Liver (tissue), 3 donors: Measurements from ENCODE around the gene MTPN.

ENCODE experiments used
- EGR1 ChIP-seq, 2 donors: IDR thresholded peaks; 2 replicates each; pipeline ENCODE4 v1.6.1; 2016 to 2018; ENCODE audit warnings: antibody characterized with exemption in 2 of 2, low read depth in 2 of 2
- FOXA1 ChIP-seq: IDR thresholded peaks from 2 replicates; pipeline ENCODE4 v1.6.1; 2016; ENCODE audit warnings: antibody characterized with exemption
- GABPA ChIP-seq, 2 donors: IDR thresholded peaks in 1 of 2; conservative IDR thresholded peaks in 1 of 2; 2 replicates each; pipeline ENCODE4 v1.6.1; 2016; ENCODE audit warnings: antibody characterized with exemption in 2 of 2, mild to moderate bottlenecking in 1 of 2, moderate library complexity in 1 of 2
- HNF4G ChIP-seq: IDR thresholded peaks from 2 replicates; pipeline ENCODE4 v1.6.1; 2016; ENCODE audit warnings: antibody characterized with exemption
- JUND ChIP-seq, 2 donors: IDR thresholded peaks; 2 replicates each; pipeline ENCODE4 v1.6.1; 2016; ENCODE audit warnings: antibody characterized with exemption in 2 of 2
- SP1 ChIP-seq: IDR thresholded peaks from 2 replicates; pipeline ENCODE4 v1.6.1; 2018; ENCODE audit warnings: antibody characterized with exemption, mild to moderate bottlenecking
- TF ChIP-seq, protein P1 (sequence below): fragments of 150-350 bp; IDR thresholded peaks from 2 replicates; pipeline ENCODE4 v1.5.1; 2017; ENCODE audit warnings: improper control_type of control experiment, low read depth, low read length; ENCODE audit not compliant: missing input control
- TF ChIP-seq, protein P2 (sequence below): IDR thresholded peaks from 2 replicates; pipeline ENCODE4 v1.6.1; 2016; ENCODE audit warnings: antibody characterized with exemption, mild to moderate bottlenecking
- TF ChIP-seq, protein P3 (sequence below): IDR thresholded peaks from 2 replicates; pipeline ENCODE4 v1.6.1; 2016; ENCODE audit warnings: antibody characterized with exemption
- TF ChIP-seq, protein P4 (sequence below): IDR thresholded peaks from 2 replicates; pipeline ENCODE4 v1.6.1; 2016; ENCODE audit warnings: antibody characterized with exemption
- donor health status: healthy.
- donor health status: healthy.

DNA sequence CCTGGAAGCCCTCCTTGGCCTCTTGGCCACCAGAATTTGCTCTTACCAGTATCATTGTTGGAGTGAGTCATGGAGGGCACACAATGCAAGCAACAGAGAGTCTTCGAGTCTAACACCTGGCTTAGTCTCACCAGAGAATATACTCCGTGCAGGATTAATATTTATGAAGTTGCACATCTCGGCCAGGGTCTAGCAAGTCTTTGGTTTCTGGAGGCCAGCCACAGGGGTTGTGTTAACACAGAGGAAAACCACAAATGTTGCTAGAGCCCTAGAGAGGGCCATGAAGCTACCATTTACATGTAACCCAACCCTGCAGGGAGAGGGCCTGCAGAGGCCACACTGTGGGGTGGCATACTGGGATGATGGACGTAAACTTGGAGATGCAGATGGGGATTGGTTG is 71.8 kb downstream of the MTPN start:
- TF ChIP-seq, protein P1, sequence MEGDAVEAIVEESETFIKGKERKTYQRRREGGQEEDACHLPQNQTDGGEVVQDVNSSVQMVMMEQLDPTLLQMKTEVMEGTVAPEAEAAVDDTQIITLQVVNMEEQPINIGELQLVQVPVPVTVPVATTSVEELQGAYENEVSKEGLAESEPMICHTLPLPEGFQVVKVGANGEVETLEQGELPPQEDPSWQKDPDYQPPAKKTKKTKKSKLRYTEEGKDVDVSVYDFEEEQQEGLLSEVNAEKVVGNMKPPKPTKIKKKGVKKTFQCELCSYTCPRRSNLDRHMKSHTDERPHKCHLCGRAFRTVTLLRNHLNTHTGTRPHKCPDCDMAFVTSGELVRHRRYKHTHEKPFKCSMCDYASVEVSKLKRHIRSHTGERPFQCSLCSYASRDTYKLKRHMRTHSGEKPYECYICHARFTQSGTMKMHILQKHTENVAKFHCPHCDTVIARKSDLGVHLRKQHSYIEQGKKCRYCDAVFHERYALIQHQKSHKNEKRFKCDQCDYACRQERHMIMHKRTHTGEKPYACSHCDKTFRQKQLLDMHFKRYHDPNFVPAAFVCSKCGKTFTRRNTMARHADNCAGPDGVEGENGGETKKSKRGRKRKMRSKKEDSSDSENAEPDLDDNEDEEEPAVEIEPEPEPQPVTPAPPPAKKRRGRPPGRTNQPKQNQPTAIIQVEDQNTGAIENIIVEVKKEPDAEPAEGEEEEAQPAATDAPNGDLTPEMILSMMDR: no peak
- TF ChIP-seq, protein P2, sequence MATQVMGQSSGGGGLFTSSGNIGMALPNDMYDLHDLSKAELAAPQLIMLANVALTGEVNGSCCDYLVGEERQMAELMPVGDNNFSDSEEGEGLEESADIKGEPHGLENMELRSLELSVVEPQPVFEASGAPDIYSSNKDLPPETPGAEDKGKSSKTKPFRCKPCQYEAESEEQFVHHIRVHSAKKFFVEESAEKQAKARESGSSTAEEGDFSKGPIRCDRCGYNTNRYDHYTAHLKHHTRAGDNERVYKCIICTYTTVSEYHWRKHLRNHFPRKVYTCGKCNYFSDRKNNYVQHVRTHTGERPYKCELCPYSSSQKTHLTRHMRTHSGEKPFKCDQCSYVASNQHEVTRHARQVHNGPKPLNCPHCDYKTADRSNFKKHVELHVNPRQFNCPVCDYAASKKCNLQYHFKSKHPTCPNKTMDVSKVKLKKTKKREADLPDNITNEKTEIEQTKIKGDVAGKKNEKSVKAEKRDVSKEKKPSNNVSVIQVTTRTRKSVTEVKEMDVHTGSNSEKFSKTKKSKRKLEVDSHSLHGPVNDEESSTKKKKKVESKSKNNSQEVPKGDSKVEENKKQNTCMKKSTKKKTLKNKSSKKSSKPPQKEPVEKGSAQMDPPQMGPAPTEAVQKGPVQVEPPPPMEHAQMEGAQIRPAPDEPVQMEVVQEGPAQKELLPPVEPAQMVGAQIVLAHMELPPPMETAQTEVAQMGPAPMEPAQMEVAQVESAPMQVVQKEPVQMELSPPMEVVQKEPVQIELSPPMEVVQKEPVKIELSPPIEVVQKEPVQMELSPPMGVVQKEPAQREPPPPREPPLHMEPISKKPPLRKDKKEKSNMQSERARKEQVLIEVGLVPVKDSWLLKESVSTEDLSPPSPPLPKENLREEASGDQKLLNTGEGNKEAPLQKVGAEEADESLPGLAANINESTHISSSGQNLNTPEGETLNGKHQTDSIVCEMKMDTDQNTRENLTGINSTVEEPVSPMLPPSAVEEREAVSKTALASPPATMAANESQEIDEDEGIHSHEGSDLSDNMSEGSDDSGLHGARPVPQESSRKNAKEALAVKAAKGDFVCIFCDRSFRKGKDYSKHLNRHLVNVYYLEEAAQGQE: no peak
- TF ChIP-seq, protein P3, sequence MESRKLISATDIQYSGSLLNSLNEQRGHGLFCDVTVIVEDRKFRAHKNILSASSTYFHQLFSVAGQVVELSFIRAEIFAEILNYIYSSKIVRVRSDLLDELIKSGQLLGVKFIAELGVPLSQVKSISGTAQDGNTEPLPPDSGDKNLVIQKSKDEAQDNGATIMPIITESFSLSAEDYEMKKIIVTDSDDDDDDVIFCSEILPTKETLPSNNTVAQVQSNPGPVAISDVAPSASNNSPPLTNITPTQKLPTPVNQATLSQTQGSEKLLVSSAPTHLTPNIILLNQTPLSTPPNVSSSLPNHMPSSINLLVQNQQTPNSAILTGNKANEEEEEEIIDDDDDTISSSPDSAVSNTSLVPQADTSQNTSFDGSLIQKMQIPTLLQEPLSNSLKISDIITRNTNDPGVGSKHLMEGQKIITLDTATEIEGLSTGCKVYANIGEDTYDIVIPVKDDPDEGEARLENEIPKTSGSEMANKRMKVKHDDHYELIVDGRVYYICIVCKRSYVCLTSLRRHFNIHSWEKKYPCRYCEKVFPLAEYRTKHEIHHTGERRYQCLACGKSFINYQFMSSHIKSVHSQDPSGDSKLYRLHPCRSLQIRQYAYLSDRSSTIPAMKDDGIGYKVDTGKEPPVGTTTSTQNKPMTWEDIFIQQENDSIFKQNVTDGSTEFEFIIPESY: no peak
- TF ChIP-seq EGR1 (IDR thresholded peaks at IDR 0.05; ENCODE audit: low read depth in 2 of 2) (no peak), SP1 (no peak), JUND (IDR thresholded peaks at IDR 0.05) (no peak), GABPA (IDR thresholded peaks at IDR 0.05 in 1 of 2, conservative IDR thresholded peaks at IDR 0.05 in 1 of 2) (no peak), HNF4G (no peak), FOXA1 (no peak)
- TF ChIP-seq, protein P4, sequence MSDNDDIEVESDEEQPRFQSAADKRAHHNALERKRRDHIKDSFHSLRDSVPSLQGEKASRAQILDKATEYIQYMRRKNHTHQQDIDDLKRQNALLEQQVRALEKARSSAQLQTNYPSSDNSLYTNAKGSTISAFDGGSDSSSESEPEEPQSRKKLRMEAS: no peak
